Measurements from ENCODE around the gene RUNX2.
A peak's percentile ranks its signal among the peaks of the same experiment; 100 is the strongest.

Gene RUNX2

GRCh38 chr6:45587229-45588060 lies 259.3 kb downstream of the RUNX2 start:
- DNase-seq = peak; percentile 8
- in situ Hi-C loops (cut with MboI; ENCODE audit: low pct_unique_long_range_greater_than_20kb, low sequenced_read_pairs) = no loop called here

GRCh38 chr6:45589367-45589766 lies 261.2 kb downstream of the RUNX2 start:
- in situ Hi-C loops (cut with MboI; ENCODE audit: low pct_unique_long_range_greater_than_20kb, low sequenced_read_pairs) = no loop called here
- no peak for DNase-seq

- no peak for DNase-seq
- in situ Hi-C loops (cut with MboI; ENCODE audit: low pct_unique_long_range_greater_than_20kb, low sequenced_read_pairs) = no loop called here
These were observed 262.1 kb downstream of the RUNX2 start for GRCh38 chr6:45590226-45590625.

- DNase-seq = no peak
- in situ Hi-C loops (cut with MboI; ENCODE audit: low pct_unique_long_range_greater_than_20kb, low sequenced_read_pairs) = no loop called here
These were observed 262.6 kb downstream of the RUNX2 start for GRCh38 chr6:45590696-45591184.

GRCh38 chr6:45591306-45591705 lies 263.2 kb downstream of the RUNX2 start:
- no peak for DNase-seq
- in situ Hi-C loops (cut with MboI; ENCODE audit: low pct_unique_long_range_greater_than_20kb, low sequenced_read_pairs) = no loop called here

- DNase-seq = no peak
- in situ Hi-C loops (cut with MboI; ENCODE audit: low pct_unique_long_range_greater_than_20kb, low sequenced_read_pairs) = no loop called here
These were observed 263.8 kb downstream of the RUNX2 start for GRCh38 chr6:45591890-45592289.

GRCh38 chr6:45592991-45593390 lies 264.9 kb downstream of the RUNX2 start:
- no peak for DNase-seq
- in situ Hi-C loops (cut with MboI; ENCODE audit: low pct_unique_long_range_greater_than_20kb, low sequenced_read_pairs) = no loop called here

- in situ Hi-C loops (cut with MboI; ENCODE audit: low pct_unique_long_range_greater_than_20kb, low sequenced_read_pairs) = no loop called here
These were observed 267.1 kb downstream of the RUNX2 start for GRCh38 chr6:45595010-45595851.

GRCh38 chr6:45597424-45597823 lies 269.3 kb downstream of the RUNX2 start:
- in situ Hi-C loops (cut with MboI; ENCODE audit: low pct_unique_long_range_greater_than_20kb, low sequenced_read_pairs) = no loop called here
- DNase-seq = no peak

More at GRCh38 chr6:45595010-45595851, 267.1 kb downstream of the RUNX2 start:
- no peak for DNase-seq

GRCh38 chr6:45599053-45599452 lies 270.9 kb downstream of the RUNX2 start:
- no peak for DNase-seq
- in situ Hi-C loops (cut with MboI; ENCODE audit: low pct_unique_long_range_greater_than_20kb, low sequenced_read_pairs) = no loop called here

GRCh38 chr6:45605971-45606370 lies 277.8 kb downstream of the RUNX2 start:
- in situ Hi-C loops (cut with MboI; ENCODE audit: low pct_unique_long_range_greater_than_20kb, low sequenced_read_pairs) = no loop called here
- no peak for DNase-seq

- DNase-seq = no peak
- in situ Hi-C loops (cut with MboI; ENCODE audit: low pct_unique_long_range_greater_than_20kb, low sequenced_read_pairs) = no loop called here
These were observed 278.8 kb downstream of the RUNX2 start for GRCh38 chr6:45606831-45607400.

GRCh38 chr6:45607798-45608197 lies 279.7 kb downstream of the RUNX2 start:
- in situ Hi-C loops (cut with MboI; ENCODE audit: low pct_unique_long_range_greater_than_20kb, low sequenced_read_pairs) = no loop called here
- DNase-seq = no peak

- DNase-seq = no peak
- in situ Hi-C loops (cut with MboI; ENCODE audit: low pct_unique_long_range_greater_than_20kb, low sequenced_read_pairs) = no loop called here
These were observed 280.3 kb downstream of the RUNX2 start for GRCh38 chr6:45608252-45608913.

- DNase-seq = no peak
- in situ Hi-C loops (cut with MboI; ENCODE audit: low pct_unique_long_range_greater_than_20kb, low sequenced_read_pairs) = no loop called here
These were observed 281.1 kb downstream of the RUNX2 start for GRCh38 chr6:45609141-45609638.

- DNase-seq = no peak
- in situ Hi-C loops (cut with MboI; ENCODE audit: low pct_unique_long_range_greater_than_20kb, low sequenced_read_pairs) = no loop called here
These were observed 282.2 kb downstream of the RUNX2 start for GRCh38 chr6:45610374-45610773.

- in situ Hi-C loops (cut with MboI; ENCODE audit: low pct_unique_long_range_greater_than_20kb, low sequenced_read_pairs) = no loop called here
- DNase-seq = peak; percentile 33
These were observed 282.7 kb downstream of the RUNX2 start for GRCh38 chr6:45610832-45611231.

GRCh38 chr6:45611491-45611890 lies 283.4 kb downstream of the RUNX2 start:
- in situ Hi-C loops (cut with MboI; ENCODE audit: low pct_unique_long_range_greater_than_20kb, low sequenced_read_pairs) = no loop called here
- DNase-seq = no peak

GRCh38 chr6:45613656-45614055 lies 285.5 kb downstream of the RUNX2 start:
- no peak for DNase-seq
- in situ Hi-C loops (cut with MboI; ENCODE audit: low pct_unique_long_range_greater_than_20kb, low sequenced_read_pairs) = no loop called here
